ENCODE data around the gene KDM4C. TPM values are rescaled to one million over a fixed set of nuclear protein-coding genes. Genes with fewer than 3 reads are reported as not detected.
A peak's percentile ranks its signal among the peaks of the same experiment; 100 is the strongest.

The KDM4C gene
- total RNA-seq, 1 donor from 2014 or later: 26.6 TPM

DNA sequence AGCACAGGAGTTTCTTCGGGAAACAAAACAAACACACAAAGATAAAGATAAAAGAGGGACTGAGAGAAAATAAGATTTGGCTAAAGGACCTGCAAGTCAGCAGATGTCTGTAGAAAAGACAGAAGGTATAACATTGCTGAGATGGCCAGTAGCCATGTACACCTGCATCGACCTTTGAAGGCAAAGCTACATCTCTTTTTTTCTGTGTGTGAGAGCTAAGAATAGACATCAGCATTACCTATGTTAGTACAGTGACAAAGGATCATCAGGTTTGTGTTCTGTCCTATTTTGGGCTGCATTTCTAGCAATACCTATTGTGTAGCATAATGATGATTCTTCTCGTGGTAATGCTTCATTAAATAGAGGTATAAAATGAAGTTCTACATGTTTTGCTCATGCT is 64.9 kb downstream of the KDM4C start:
- no peak for TF ChIP-seq CTCF (IDR thresholded peaks at IDR 0.05; ENCODE audit: unreplicated experiment)
- Mint-ChIP-seq H3K4me3 (ENCODE audit: low read depth) (no peak overlapping the region), H3K4me1 (ENCODE audit: low read depth) (peaks cover 30% of the 10 kb centered on the region), H3K9me3 (ENCODE audit: low read depth) (no peaks in the 10 kb centered on the region), H3K36me3 (ENCODE audit: insufficient read depth) (peaks cover 9% of the 10 kb centered on the region), H3K27me3 (peaks cover 29% of the 10 kb centered on the region), H3K27ac (no peak overlapping the region)
- DNase-seq (ENCODE audit: low spot score, unreplicated experiment): no peak

GRCh38 chr9:6827439-6828145 is 69.8 kb downstream of the KDM4C start:
- H3K9me3 Mint-ChIP-seq (ENCODE audit: low read depth): no peaks in the 10 kb centered on the region
- peak overlapping the region; percentile 57 for H3K27ac Mint-ChIP-seq
- DNase-seq (ENCODE audit: low spot score, unreplicated experiment): peak; percentile 45
- peaks cover 15% of the 10 kb centered on the region for H3K4me1 Mint-ChIP-seq (ENCODE audit: low read depth)
- peaks cover 14% of the 10 kb centered on the region for H3K27me3 Mint-ChIP-seq
- no peak overlapping the region for H3K4me3 Mint-ChIP-seq (ENCODE audit: low read depth)
- peaks cover 16% of the 10 kb centered on the region for H3K36me3 Mint-ChIP-seq (ENCODE audit: insufficient read depth)
- TF ChIP-seq CTCF (IDR thresholded peaks at IDR 0.05; ENCODE audit: unreplicated experiment): peak; percentile 80

GRCh38 chr9:6829027-6829426 is 71.3 kb downstream of the KDM4C start:
- no peak for DNase-seq (ENCODE audit: low spot score, unreplicated experiment)
- H3K27ac Mint-ChIP-seq: no peak overlapping the region
- H3K27me3 Mint-ChIP-seq: peaks cover 1% of the 10 kb centered on the region
- H3K36me3 Mint-ChIP-seq (ENCODE audit: insufficient read depth): peaks cover 13% of the 10 kb centered on the region
- H3K4me3 Mint-ChIP-seq (ENCODE audit: low read depth): no peak overlapping the region
- TF ChIP-seq CTCF (IDR thresholded peaks at IDR 0.05; ENCODE audit: unreplicated experiment): no peak
- H3K4me1 Mint-ChIP-seq (ENCODE audit: low read depth): peaks cover 20% of the 10 kb centered on the region
- H3K9me3 Mint-ChIP-seq (ENCODE audit: low read depth): no peaks in the 10 kb centered on the region

- no peak for DNase-seq (ENCODE audit: low spot score, unreplicated experiment)
- Mint-ChIP-seq H3K27me3 (no peaks in the 10 kb centered on the region), H3K27ac (no peak overlapping the region), H3K4me1 (ENCODE audit: low read depth) (peaks cover 20% of the 10 kb centered on the region), H3K9me3 (ENCODE audit: low read depth) (no peaks in the 10 kb centered on the region), H3K36me3 (ENCODE audit: insufficient read depth) (peaks cover 11% of the 10 kb centered on the region), H3K4me3 (ENCODE audit: low read depth) (no peak overlapping the region)
- no peak for TF ChIP-seq CTCF (IDR thresholded peaks at IDR 0.05; ENCODE audit: unreplicated experiment)
Measured at GRCh38 chr9:6829536-6829935, 71.8 kb downstream of the KDM4C start.

GRCh38 chr9:6833518-6834192 is 75.9 kb downstream of the KDM4C start:
- Mint-ChIP-seq H3K4me1 (ENCODE audit: low read depth) (peaks cover 11% of the 10 kb centered on the region), H3K36me3 (ENCODE audit: insufficient read depth) (peaks cover 23% of the 10 kb centered on the region), H3K4me3 (ENCODE audit: low read depth) (no peak overlapping the region), H3K9me3 (ENCODE audit: low read depth) (peaks cover 6% of the 10 kb centered on the region), H3K27ac (peak overlapping the region; percentile 29), H3K27me3 (no peaks in the 10 kb centered on the region)
- DNase-seq (ENCODE audit: low spot score, unreplicated experiment): no peak
- TF ChIP-seq CTCF (IDR thresholded peaks at IDR 0.05; ENCODE audit: unreplicated experiment): no peak
